NCI-H526 treated with DMSO at 0.1 percent for 48 hours (cell line): ENCODE data around the gene NDST1.

ENCODE experiments used
- DNase-seq: peaks from one replicate; lab custom pipeline; 2025; lab: John Stamatoyannopoulos, UW

Gene NDST1

DNA sequence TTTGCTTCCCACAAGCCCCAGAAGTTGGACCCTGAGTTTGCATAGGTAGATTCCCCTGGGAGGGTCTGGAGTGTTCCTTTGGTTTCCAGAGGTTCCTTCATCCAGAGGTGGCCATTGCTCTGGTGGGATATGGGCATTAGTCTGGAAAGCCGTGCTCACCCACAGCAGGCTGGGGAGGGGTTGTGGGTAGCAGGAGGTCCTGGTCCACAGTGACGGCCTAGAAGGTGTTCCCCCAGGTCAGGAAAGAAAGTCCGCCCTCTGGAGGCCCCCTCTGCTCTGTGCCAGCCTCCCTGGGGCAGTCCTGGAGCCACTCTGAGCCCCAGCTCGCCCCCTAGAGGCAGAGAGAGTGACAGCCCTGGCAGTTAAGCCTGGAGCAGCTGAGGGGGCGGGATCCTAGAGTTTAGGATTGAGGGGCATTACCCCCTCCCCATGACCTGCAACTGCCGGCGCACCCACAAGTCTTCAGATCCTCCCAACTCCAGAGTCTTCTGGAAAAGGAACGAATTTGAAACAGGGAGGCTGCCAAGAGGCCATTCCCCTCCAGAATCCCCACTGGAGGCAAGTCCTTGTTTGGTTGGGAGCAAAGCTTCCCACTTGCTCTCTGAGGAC lies 36.8 kb downstream of the NDST1 start:
- DNase-seq: no peak

DNA sequence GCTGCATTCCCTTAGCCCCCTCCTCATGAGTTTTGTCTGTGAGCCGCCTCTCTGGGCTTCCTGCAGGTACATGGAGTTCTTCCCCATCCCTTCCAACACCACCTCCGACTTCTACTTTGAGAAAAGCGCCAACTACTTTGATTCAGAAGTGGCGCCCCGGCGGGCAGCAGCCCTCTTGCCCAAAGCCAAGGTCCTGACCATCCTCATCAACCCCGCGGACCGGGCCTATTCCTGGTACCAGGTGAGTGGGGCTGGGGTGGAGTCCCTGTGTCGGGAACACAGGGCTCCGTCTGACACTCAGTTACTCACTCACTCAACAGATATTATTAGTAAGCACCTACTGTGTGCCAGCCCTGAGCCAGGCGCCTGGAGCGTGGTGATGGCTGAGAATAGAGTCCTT lies 37.3 kb downstream of the NDST1 start:
- DNase-seq: no peak

GRCh38 chr5:150548123-150548522 lies 40.2 kb downstream of the NDST1 start:
- DNase-seq: no peak

GRCh38 chr5:150549735-150550134 lies 41.8 kb downstream of the NDST1 start:
- no peak for DNase-seq

DNA sequence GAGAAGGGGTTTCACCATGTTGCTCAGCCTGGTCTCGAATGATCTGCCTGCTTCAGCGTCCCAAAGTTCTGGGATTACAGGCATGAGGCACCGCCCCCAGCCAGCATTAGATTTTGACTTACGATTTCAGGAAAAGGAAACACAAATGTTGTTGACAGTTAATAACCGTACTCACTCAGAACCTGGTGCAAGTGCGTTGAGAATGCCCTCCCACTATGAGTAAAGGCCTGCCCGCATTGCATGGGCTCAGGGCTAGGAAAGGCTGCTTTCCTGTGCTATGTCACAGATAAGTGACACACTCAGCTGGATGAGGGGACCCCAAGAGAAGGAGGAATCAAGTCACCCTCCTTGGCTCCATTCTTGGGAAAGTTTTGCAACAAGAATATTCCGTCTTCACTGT lies 42.4 kb downstream of the NDST1 start:
- no peak for DNase-seq

- DNase-seq: no peak
Observed at GRCh38 chr5:150551066-150551465, 43.1 kb downstream of the NDST1 start.

DNA sequence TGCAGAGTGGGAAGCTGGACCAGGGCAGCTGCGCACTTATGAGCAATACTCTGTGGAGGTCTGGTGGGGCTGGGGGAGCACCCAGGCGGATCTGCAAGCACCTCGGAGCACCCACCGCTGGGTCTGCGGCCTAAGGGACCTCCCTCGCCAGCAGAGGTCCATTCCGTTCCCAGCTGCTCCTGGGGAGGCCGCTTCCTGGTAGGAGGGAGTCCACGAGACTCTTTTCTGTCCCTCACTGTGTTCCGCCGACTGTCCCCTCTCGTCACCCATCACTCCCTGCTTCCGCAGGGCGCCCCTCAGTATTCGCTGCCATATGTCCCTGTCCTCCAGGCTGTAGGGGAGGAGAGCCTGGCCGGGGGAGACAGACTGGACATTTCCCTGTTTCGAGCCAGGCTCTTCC lies 45.5 kb downstream of the NDST1 start:
- DNase-seq: no peak

- no peak for DNase-seq
Observed at GRCh38 chr5:150553911-150554310, 46.0 kb downstream of the NDST1 start.

DNA sequence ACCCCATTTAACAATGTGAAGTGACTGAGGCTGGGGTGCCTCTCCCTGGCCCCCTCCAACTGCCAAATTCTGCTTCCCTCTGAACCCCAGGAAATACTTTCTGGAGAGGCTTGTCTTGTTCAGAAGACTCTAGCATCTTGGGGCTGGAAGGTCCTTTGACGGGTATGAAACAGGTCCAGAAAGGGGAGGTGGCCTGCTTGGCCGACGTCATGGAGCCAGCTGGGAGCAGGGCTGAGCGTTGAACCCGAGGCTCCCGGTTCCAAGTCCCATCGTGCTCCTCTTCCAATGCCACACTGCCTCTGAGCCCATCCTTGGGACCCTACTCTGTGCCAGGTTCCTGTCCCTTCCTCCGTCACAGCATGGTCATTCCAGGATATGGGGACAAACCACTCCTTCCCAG lies 46.9 kb downstream of the NDST1 start:
- no peak for DNase-seq

DNA sequence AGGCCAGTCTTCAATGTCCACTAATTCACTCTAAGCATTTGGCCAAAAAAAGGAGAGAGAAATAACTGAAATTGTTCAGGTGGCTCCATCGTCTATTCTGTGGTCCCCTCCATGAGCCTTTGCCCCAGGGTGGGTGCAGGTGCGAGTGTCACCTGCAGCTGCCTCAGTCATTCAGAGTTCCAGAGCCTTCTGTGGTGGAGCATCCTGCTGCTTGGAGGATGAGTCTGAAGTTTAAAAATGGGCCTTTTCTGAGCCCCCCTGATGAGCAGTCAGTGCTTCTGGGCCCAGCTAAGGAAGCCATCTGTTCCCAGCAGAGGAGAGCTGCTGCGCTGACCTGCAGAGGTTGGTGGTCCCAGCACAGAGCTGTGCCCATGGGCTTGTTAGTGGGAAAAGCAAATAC lies 48.2 kb downstream of the NDST1 start:
- DNase-seq: no peak

- DNase-seq: no peak
Observed at GRCh38 chr5:150556859-150557508, 49.1 kb downstream of the NDST1 start.

GRCh38 chr5:150557509-150557872 lies 49.6 kb downstream of the NDST1 start:
- DNase-seq: no peak

DNA sequence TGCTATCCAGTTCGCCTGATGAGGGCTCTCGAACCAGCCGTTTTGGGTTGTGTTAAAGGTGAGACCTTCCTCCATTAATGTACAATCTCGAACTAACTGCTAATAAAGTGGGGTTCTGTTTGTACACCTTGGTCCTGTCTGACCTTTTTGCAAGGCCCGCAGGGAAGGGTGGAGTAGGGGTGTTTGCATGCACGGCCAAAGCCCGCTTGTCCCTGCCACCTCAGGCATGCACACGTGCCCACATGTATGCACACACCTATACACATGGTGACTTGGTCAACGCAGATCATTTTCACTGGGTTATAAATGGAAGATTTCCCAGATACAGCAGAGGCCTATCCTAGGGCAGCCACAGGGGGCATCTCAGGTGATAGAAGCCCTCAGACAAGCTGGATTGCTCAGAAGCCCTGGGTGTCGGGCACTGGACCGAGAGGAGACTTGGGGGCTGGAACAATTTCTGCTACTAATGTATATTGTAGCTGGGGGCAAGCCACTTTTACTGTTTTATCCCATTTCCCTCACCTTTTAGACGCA lies 50.2 kb downstream of the NDST1 start:
- no peak for DNase-seq

DNA sequence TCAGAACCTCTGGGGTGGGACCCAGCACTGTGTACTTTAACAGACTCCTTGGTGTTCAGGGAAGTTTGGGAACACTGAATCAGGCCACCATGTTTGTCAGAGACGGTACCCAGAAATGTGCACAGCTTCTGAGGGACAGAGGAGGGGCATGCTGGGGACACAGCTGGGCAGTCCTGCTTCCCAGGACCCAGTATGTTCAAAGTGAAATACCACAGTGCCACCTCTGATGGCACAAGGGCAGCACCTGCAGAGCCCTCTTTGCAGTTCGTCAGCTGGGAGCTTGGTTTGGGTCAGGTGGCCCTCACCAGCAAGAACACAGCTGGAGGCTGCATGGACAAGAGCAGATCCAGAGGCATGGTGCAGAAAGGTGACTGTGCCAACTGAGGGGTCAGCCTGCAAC lies 51.2 kb downstream of the NDST1 start:
- no peak for DNase-seq

DNA sequence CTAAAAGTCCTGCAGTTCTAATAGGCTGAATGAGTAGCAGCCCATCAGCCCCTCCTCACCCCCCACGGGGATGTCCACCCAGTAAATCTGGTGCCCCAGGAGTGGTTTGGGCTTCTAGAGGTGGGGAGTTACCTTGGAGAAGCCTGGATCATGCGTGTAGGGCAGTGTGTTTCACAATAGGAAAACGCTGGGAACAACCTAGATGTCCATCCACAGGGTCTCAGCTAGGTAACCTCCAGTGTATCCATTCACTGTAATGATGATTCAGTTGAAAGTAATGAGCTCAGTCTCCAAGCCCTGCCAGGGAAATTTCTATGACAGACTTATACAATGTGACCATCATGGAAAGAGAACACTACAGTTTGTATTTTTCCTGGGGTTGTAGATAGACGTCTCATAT lies 51.8 kb downstream of the NDST1 start:
- no peak for DNase-seq

DNA sequence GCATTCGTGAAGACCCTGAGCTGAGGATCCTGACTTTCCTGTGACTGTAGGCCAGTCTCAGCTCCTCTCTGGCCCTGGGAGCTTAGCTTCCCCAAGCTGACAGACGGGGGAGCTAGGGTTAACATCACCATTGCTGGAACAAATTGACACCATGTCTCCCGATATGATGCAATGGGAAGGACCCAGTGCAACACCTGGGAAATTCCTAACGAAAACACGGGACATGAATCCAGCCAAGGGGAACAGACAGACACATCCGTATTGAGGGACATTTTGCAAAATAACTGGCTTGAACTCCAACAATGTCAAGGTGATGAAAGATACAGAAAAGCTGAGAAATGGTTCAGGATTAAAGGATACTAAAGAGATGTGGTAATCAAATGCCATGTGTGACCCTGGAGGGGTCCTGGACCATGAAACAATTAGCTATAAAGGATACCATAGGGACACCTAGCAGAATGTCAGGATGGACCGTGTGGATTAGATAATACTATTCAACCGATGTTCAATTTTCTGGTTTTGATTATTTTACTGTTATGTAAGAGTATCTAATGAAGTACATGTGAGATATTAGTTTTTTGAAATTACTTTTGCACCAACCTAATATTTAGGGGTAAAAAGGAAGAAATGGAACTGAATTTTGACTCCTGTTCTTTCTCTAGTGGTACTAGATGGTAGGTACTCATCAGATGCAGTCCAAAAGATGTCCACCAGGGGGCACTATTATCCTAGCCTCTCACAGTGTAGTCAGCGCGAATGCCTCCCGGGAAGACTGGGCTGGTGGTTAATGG lies 52.7 kb downstream of the NDST1 start:
- peak; percentile 44 for DNase-seq

- no peak for DNase-seq
Observed at GRCh38 chr5:150561192-150561512, 53.2 kb downstream of the NDST1 start.

GRCh38 chr5:150561571-150562275 lies 53.8 kb downstream of the NDST1 start:
- DNase-seq: no peak

GRCh38 chr5:150562832-150563231 lies 54.9 kb downstream of the NDST1 start:
- DNase-seq: no peak

- no peak for DNase-seq
Observed at GRCh38 chr5:150565868-150566267, 57.9 kb downstream of the NDST1 start.

- no peak for DNase-seq
Observed at GRCh38 chr5:150567031-150567717, 59.2 kb downstream of the NDST1 start.

GRCh38 chr5:150568663-150569062 lies 60.7 kb downstream of the NDST1 start:
- DNase-seq: no peak
